HG03108 (cell line): Measurements from ENCODE around the gene PLOD3.

Experiments used
- ATAC-seq: cut with Tn5 transposase; IDR thresholded peaks from one replicate; pipeline ENCODE4 v1.9.1; 2021; ENCODE audit warnings: moderate library complexity; ENCODE audit not compliant: unreplicated experiment

The PLOD3 gene

DNA sequence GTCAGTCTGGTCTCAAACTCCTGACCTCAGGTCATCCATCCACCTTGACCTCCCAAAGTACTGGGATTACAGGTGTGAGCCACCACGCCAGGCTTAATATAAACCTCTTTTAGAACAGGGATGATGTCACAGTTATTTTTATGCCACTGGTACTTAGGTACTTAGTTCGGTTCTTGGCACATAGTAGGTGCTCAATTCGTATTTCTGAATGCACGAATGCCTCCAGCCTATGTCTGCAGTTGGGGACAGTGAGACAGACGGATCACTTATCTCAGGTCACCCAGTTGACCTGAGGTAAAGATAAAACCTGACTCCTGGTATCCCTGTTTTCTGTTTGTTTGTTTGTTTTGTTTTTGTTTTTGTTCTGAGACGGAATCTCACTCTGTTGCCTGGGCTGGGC lies 31.2 kb downstream of the PLOD3 start:
- ATAC-seq, result no peak

DNA sequence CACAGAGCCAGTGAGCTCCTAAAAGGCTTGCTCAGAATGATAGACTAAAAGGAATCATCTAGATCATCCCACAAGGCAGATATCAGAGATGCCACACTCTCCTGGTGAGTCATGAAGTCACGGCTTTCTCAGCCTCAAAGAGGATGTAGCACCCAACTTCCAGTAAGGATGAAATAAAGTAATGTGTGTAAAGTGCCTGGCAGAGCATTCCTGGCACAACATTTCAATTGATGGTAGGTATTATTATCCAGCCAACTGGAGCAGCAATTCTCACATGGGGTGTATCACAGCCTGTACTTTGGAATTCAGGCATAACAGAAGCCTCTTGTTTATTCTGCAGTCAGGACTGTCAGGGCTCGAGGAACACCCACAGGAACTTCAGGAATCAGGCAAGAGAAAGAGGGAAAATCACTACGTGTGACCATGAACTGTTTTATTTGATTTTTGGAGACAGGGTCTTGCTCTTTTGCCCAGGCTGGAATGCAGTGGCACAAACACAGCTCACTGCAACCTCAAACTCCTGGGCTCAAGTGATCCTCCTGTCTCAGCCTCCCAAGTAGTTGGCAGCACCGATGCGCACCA lies 32.0 kb downstream of the PLOD3 start:
- no peak for ATAC-seq

DNA sequence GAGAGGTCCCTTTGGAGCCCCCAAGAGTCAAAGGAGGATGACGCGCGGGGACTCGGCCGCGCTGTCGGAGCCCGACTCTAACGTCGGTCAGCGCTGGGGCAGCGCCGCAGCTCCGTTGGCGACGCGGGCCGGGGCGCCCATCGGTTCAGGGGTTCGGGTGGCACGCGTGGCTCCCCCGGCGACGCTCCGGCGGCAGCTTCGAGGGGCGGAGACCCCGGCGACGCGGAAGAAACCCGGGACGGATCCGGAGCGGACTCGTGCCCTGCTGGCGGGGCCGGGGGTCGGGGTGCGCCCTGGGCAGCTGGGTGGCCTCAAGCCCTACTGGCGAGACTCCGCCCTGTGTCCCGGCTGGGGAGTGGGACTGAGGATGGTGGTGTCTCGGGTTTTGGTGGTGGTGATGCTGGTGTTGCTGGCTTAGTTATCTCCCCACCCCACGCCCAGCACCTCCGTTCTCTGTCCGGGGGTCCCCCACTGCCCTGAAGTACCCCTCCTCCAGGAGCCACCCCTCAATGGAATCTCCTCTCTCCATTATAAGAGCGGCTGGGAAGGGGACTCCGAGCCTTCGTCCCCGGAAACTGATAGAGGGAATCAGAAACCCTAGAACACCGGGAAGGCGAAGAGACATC lies 37.1 kb downstream of the PLOD3 start, which contains the start of gene NAT16:
Gene NAT16 (minus strand): TSS at position 164 of the 626 bp plus-strand sequence. CDS start 5,486 bp downstream, outside the sequence.
- no peak for ATAC-seq

DNA sequence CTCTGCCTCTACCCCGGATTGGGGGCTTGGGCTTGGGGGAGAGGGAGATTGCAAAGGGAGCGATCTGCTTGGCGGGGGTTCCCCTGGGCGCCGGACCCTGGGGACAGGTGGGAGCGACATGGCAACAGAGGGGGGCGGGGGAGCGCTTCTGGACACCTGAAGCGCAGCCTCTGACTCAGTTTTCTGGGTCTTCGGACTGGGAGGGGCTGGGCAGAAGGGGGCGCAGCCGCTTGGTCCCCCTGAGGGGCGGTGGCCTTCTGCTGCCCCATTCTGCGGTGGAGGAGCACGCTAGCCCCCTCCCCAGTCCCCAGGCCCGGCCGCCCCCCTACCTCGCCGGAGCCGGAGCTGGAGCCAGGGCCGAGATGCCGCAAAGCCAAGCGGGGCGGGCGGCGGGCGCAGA lies 37.7 kb downstream of the PLOD3 start:
- no peak for ATAC-seq

DNA sequence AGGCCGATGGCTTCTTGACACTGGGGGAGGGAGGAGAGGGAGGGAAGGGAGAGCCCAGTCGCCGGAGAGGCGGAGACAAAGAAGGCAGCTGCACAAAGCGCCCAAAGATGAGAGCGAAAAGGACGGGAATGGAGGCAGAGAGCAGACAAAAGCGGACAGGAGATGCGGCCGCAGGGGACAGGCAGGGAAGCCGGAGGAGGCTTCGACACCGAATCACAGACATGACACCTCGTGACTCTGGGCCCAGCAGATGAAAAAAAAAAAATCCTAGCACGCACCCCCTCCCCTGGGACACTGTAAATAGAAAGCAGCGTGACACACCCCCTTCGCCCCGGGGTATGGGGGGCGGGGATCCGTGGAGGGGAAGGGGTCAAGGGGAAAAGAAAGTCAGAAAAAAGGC lies 38.3 kb downstream of the PLOD3 start:
- ATAC-seq, result no peak

DNA sequence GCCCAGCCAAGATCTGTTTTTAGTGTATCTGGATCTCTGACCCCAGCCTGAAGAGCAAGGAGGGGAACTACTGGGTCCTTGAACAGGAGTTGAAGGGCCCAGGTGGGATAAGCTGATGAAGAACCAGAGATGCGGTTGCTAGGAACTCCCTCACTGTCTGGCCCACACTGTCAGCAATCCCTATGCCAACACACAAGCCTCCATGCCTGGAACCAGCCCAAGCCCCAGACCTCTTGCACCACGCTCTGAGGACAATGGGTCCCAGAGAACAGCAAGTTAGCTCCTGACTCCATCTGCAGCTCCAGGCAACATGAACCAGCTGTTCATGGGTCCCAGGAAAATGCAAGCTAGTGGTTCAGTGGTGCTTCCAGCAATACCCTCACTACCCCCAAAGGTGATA lies 39.7 kb downstream of the PLOD3 start:
- no peak for ATAC-seq

DNA sequence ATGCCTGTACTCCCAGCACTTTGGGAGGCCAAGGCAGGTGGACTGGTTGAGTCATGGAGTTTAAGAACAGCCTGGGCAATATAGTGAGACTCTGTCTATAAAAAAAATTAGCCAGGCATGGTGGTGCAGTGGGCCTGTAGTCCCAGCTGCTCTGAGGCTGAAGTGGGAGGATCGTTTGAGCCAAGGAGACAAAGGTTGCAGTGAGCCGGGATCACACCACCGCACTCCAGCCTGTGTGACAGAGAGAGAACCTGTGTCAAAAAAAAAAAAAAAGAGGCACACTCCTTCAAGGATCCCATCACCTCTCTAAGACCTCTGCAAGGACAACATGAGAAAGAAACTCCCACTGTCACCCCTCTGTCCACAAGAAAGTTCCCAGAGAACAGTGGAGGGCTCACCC lies 41.7 kb downstream of the PLOD3 start:
- no peak for ATAC-seq

DNA sequence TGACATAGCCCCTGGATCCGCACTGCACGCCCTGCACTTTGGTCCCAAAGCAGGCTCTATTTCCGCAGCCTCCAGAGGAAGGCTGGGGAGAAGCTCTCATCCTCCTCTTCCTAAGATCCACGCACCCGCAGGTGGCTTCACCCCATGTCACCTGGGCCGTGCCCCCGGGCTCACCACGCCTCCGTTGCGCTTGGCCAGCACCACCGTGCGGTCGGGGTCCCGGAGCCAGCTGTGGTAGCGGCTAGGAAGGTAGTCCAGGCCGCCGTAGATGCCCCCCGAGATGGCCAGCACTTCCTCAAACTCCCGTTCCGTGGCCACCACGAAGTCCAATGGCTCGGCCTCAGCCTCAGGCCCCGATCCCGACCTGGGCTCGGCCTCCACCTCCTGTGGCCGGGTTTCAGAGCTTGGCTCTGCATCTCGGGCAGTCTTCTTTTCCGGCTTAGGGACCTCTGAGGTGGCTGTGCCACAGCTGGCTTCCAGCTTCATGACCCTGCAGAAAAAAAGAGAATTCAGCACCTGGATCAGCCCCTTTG lies 43.0 kb downstream of the PLOD3 start:
- ATAC-seq, result no peak

DNA sequence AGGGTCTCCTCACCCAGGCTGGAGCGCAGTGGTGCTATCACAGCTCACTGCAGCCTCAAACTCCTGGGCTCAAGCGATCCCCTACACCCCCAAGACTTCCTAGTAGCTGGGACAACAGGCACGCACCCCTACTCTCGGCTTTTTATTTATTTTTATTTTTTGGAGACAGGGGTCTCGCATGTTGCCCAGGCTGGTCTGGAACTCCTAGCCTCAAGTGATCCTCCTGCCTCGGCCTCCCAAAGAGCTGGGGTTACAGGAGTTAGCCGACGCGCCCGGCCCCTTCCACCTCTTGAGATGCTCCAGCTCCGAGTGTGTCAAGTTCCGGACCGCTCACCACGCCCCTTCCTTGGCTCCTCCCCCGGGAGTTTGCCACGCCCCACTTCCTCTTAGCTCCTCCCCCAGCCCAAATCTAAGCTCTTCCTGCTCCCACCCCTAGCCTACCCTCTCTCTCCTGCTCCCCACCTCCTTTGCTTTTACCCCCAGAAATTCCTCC lies 43.6 kb downstream of the PLOD3 start:
- ATAC-seq, result no peak

DNA sequence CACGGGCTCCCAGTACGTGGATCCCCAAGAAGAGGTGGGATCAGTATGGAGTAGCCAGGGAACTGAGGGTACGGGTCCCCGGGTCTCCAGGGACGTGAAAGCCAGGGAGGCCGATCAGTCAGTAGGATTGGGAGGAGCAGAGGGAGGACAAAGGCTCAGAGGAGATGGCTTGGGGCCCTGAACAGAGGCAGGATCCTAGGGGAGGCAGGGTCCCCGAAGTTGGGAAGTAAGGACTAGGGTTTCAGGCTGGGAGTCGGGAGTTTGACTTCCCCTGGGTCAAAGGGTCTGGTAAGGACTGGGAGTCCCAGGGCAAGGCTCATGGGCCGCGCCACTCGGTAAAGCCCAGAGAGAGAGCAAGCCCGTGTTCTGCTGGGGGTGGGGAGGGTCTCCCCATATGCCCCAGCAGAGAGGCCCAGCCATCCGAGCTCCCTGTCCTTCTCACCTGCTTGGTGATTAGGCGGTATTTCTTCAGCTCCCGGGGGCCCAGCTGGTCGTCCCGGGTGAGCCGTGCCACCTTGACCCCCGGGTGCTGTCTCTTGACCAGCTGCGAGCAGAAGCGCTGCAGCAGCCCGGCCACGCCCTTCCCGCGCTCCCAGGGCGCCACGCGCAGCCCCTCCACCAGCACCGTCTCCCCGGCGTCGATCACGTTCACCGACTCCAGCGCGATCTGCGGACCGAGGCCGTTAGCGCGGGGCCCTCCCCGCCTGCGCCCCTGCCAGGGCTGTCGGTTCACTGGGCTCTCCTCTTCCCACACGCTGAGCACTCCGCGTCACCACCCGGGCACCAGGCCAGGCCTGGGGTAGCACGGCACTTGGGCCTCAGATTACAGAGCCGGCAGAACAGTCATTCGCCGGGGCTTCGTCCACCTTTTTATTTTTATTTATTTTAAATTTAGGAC lies 44.3 kb downstream of the PLOD3 start:
- no peak for ATAC-seq

DNA sequence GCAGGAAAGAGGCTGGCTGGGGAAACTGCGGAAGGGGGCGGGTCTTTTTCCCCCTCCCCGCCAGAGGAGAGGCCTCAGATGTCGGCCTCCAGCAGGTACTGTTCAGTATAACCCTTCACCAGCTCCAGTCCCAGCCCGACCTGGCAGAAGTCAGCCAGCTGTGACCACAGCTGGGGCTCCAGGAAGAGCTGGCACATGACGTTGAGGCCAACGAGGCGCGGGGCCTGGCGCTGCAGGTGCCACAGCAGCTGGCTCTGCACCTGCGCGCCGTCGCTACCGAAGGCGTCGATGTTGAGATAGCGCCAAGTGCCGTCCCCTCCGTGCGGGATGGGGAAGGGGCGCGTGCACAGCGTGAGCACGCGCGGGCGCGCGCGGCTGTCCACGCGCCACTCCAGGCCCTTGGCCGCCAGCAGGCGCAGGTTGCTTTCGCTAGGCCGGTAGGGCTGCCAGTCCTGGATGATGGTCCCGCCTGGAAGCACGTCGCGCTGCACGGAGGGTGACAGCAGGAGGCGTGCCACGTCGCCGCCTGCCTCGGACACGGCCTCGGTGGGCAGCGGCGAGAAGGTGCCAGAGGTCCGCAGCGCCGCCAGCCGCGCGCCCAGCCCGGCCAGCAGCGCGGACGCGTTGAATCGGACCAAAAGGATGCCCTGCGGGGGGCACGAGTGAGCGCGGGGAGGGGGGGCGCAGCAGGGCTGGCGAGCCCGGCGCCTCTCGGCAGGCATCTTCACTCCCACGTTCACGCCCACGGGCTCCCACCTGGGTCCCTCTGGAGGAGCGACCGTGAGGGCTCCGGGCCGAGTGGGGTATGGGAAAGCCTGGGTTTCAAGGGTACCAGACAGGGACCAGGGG lies 45.2 kb downstream of the PLOD3 start:
- no peak for ATAC-seq

DNA sequence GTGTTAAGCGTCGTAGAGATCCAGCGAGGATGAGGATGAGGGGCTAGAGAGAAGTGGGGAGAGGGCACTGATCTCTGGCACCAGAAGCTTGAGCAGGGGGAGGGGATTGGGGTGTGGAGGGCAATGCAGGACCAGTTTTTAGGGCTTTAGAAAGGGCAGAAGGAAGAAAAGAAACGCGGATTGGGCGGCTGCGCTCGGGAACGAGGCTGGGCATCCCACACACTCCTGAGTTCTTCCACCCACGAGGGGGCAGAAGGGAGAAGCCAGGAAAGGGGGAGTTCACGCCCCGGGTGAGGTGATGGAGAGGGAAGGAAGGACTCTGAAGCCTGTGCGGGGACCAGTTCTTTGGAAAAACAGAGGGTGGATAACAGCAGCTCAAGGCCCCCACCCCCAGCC lies 45.9 kb downstream of the PLOD3 start:
- ATAC-seq, result no peak

DNA sequence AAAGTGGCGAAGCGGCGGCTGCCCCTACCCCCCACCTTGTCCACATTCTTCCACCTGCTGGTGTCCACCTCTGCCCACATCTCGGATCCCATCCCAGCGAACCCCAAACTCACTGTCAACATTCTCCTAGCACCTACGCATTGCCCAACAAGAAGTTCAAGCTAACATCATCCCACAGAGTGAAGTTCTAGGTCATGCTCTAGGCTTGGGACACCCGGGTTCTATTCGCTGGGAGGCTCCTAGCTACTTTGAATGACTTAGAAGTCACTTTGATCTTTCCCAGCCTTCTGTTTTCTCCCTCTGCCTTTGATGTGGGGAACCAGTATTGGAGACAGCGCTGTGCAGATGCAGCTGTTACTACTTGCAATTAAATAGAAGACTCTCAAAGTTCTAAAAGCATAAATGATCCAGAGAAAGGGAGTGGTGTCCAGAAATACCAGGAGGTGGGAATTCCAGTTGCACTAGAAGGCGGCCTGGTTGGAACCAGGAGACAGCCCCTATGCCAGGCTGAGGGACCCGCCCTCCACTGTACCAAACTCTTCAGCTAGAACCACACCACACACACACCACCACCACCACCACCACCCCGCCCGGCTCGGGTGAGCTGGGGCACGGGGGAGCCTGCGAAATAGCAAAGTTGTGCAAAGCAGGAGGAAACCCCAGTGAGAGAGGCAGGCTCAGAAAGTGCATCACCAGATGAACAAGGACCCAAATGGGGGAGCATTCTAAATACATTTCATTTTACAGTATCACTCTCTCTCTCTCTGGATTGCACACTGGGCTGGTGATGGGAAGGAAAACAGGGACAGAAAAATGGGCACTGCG lies 46.6 kb downstream of the PLOD3 start:
- no peak for ATAC-seq

DNA sequence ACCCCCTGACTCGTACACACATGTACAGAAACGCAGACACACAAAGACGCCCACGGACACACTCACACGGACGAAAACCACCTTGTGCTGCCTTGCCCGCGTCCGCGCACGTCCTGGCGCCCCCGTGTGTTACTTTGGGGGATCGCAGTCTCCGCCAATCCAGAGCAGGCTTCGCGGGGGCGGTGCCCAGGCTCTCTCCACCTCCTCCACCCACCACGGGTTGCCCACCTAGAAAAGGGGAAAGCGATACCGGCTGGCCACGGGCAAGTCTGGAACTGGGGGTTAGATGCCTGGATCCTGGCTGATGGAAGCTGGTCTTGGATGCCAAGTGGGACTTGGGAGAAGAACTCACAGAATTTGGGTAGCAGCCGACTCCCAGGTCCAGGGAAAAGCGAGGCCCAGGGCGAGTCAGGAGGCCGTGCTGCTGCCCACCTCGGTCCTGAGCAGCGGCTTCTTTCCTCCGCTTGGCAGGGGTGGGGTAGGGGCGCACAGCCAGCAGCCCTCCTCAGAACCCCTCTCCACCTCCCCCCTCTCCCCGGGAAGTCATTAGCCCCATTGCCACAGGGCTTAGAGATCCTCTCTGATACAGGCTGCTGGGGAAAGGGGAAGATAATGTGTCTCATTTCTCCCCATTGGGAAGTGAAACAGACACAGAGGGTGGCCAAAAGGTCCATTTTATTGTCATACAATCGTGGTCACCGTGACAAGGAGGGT lies 47.4 kb downstream of the PLOD3 start:
- ATAC-seq, result no peak

DNA sequence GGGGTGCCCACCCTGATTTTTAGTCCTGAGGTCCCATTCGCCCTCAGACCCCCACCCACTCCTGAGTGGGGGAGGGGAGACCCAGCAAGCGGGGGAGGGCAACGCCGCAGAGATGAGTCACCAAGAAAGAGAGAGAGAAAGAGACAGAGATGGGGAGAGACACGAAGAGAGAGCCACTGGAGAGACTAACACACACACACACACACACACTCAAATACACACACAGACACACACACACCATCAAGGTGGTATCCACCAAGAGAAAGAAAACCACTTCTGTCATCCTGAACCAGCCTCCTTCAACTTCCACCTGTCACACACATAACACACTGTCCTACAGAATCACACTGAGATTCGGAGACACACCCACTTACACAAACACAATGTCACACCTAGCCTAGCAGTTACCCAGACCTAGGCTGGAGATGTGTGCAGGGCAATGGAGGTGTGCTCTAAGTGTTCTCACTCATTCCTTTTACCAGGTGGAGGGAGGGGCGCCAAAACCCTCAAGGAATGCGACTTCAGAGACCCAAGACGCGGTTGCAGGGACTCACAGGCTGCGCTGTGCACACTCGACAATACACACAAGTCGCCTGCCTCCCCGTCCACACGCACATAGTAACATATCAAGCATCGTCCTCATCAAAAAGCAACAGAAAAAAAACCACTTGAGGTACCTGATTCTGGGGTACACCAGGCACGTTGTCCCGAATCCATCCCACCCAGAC lies 48.1 kb downstream of the PLOD3 start:
- no peak for ATAC-seq

DNA sequence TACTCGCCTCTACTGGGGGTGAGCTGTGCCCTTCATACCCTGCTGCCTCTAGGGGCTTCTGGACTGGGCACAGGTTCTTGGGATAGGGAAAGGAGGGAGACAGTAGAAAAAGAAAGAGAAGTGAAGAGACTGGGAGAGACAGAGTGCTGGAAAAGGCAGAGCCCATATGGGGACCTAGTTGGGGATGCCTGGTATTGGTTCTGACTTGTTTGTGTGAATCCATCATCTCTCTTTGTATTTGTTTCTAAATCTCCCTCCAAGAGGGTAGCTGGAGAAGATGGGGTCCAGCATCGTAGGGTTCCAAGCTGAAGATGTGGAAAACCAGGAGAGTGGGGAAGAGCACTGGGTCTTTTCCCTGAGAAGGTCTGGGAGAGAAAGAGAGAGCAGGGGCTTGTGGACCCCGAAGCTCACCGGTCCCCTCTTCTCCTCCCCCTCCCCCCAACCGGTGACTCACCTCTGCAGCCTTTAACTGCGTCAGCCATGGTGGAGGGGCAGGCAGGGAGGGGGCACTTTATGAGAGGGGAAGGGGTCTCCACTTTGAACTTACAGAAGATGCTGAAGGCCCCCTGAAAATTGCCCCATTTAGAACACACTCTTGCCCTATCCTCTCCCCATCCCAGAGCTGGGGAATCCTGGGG lies 48.9 kb downstream of the PLOD3 start:
- ATAC-seq, result no peak

DNA sequence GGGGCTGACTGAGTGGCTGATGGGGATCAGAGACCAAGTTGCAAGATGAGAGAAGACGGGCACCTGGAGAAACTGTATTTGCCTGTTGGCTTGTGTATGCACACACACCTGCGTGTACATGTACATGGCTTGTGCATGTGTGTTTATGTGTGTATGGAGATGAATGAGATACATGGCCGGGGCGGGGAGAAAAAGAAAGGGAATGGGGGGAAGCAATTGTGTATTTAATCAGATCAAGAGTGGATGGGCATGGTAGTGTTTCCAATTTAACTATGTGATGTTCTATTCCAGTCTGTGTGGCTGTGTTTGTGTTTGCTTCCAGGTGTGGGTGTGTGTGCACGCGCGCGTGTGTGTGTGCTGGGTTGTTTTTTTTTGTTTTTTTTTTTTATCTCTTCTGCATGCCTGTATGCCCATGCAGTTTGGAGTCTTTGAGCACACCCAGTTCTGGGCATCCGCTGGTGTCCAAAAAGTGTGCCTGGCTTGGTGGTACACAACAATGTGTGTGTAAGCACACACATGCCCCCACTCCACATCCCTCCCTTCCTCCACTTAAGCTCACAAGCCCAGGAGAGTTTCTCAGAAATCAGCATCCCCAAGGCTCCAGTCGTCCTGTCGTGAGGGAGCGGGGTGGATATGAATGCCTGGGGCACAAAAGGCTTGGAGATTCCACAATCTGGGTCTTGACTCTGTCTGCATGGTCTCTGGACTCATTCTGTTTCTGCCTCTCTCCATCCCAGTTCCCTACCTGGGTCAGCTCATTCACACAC lies 49.6 kb downstream of the PLOD3 start:
- ATAC-seq, result no peak
